ENCODE measurements around the gene USP1. TPM values are rescaled to one million over a fixed set of nuclear protein-coding genes. Genes with fewer than 3 reads are reported as not detected.

USP1 gene
- total RNA-seq, 1 donor from 2014 or later = 34.2 TPM

- peaks cover 3% of the 10 kb centered on the region for H3K4me1 Mint-ChIP-seq (ENCODE audit: low read depth)
- H3K36me3 Mint-ChIP-seq (ENCODE audit: insufficient read depth) = peaks cover 30% of the 10 kb centered on the region
- H3K27ac Mint-ChIP-seq = no peak overlapping the region
- DNase-seq (ENCODE audit: low spot score, unreplicated experiment) = no peak
- H3K4me3 Mint-ChIP-seq (ENCODE audit: low read depth) = no peak overlapping the region
- no peaks in the 10 kb centered on the region for H3K27me3 Mint-ChIP-seq
- H3K9me3 Mint-ChIP-seq (ENCODE audit: low read depth) = no peaks in the 10 kb centered on the region
- TF ChIP-seq CTCF (IDR thresholded peaks at IDR 0.05; ENCODE audit: unreplicated experiment) = no peak
Measured at GRCh38 chr1:62484824-62485468, 48.1 kb downstream of the USP1 start.

GRCh38 chr1:62487956-62488355, 51.1 kb downstream of the USP1 start:
- no peak for DNase-seq (ENCODE audit: low spot score, unreplicated experiment)
- Mint-ChIP-seq H3K27ac (no peak overlapping the region), H3K4me3 (ENCODE audit: low read depth) (no peak overlapping the region), H3K4me1 (ENCODE audit: low read depth) (peaks cover 5% of the 10 kb centered on the region), H3K36me3 (ENCODE audit: insufficient read depth) (peaks cover 34% of the 10 kb centered on the region), H3K27me3 (no peaks in the 10 kb centered on the region), H3K9me3 (ENCODE audit: low read depth) (no peaks in the 10 kb centered on the region)
- no peak for TF ChIP-seq CTCF (IDR thresholded peaks at IDR 0.05; ENCODE audit: unreplicated experiment)

- no peaks in the 10 kb centered on the region for H3K27me3 Mint-ChIP-seq
- H3K9me3 Mint-ChIP-seq (ENCODE audit: low read depth) = no peaks in the 10 kb centered on the region
- no peak for DNase-seq (ENCODE audit: low spot score, unreplicated experiment)
- no peak for TF ChIP-seq CTCF (IDR thresholded peaks at IDR 0.05; ENCODE audit: unreplicated experiment)
- H3K36me3 Mint-ChIP-seq (ENCODE audit: insufficient read depth) = peaks cover 33% of the 10 kb centered on the region
- peaks cover 4% of the 10 kb centered on the region for H3K4me1 Mint-ChIP-seq (ENCODE audit: low read depth)
- H3K4me3 Mint-ChIP-seq (ENCODE audit: low read depth) = no peak overlapping the region
- H3K27ac Mint-ChIP-seq = no peak overlapping the region
Measured at GRCh38 chr1:62492521-62492920, 55.7 kb downstream of the USP1 start.

GRCh38 chr1:62493656-62494055, 56.8 kb downstream of the USP1 start:
- Mint-ChIP-seq H3K27me3 (no peaks in the 10 kb centered on the region), H3K4me1 (ENCODE audit: low read depth) (peaks cover 3% of the 10 kb centered on the region)
- TF ChIP-seq CTCF (IDR thresholded peaks at IDR 0.05; ENCODE audit: unreplicated experiment) = no peak

GRCh38 chr1:62494137-62494536, 57.3 kb downstream of the USP1 start:
- H3K4me1 Mint-ChIP-seq (ENCODE audit: low read depth) = peaks cover 3% of the 10 kb centered on the region
- no peak overlapping the region for H3K27ac Mint-ChIP-seq
- no peaks in the 10 kb centered on the region for H3K9me3 Mint-ChIP-seq (ENCODE audit: low read depth)
- TF ChIP-seq CTCF (IDR thresholded peaks at IDR 0.05; ENCODE audit: unreplicated experiment) = no peak
- no peak for DNase-seq (ENCODE audit: low spot score, unreplicated experiment)
- no peaks in the 10 kb centered on the region for H3K27me3 Mint-ChIP-seq
- no peak overlapping the region for H3K4me3 Mint-ChIP-seq (ENCODE audit: low read depth)
- peaks cover 36% of the 10 kb centered on the region for H3K36me3 Mint-ChIP-seq (ENCODE audit: insufficient read depth)

More at GRCh38 chr1:62493656-62494055, 56.8 kb downstream of the USP1 start:
- no peak overlapping the region for H3K27ac Mint-ChIP-seq
- no peak overlapping the region for H3K4me3 Mint-ChIP-seq (ENCODE audit: low read depth)
- no peaks in the 10 kb centered on the region for H3K9me3 Mint-ChIP-seq (ENCODE audit: low read depth)
- no peak for DNase-seq (ENCODE audit: low spot score, unreplicated experiment)
- peaks cover 36% of the 10 kb centered on the region for H3K36me3 Mint-ChIP-seq (ENCODE audit: insufficient read depth)
